ENCODE results near the gene PLCB4.

PLCB4 gene

GRCh38 chr20:9180481-9181257 is 111.8 kb downstream of the PLCB4 start:
- DNase-seq: no peak

DNA sequence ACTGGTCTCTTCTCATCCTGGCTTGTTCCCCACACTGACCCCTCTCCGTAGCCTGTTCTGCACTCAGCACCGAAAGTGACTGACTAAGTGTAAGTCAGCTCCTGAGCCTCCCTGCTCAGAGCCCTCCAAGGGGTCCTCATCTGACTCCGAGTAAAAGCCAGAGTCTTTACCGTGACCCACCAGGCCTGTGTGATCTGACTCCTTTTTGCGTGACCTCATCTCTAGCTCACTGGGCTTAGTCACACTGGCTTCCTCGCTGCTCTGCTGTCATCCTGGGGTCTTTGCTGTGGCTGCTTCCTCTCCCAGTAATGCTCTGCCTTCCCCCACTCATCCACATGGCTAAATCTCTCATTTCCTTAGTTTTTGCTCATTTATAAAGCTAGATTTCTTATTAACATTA is 116.6 kb downstream of the PLCB4 start:
- no peak for DNase-seq

GRCh38 chr20:9186396-9186795 is 117.5 kb downstream of the PLCB4 start:
- DNase-seq: no peak

DNA sequence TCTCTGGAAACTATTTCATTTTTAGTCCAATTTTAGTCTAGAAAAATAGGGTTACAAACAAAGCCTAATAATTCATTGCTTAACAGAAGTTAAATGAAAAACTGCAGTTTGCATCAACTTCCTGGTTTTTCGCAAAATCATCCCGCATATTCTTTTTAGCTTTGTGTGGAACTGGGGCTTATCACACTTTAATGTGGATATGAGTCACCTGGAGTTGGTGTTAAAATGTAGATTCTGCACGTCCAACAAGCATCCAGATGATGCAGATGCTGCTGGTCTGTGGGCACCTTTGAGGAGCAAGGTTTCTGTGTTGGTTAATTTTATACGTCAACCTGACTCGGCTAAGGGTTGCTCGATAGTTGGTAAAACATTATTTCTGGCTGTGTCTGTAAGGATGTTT is 126.1 kb downstream of the PLCB4 start:
- DNase-seq: no peak

DNA sequence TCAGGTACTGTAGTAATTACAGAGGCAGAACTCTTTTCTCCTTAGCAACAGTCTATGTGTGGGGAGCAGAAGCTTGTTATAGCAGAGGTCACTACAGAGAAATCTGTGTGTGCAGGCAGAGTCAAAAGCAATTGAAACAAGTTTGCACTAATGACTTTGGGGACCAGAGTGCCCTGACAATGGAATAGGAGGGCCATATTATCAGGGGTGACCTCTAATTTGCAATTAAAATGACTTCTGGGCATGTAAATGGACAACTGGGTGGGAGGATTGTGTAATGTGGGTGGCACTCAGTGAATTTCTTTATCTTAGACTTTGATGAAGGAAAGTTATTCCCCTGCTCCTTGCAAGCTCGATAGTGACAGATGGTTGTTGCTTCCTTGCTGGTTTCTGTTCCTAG is 127.2 kb downstream of the PLCB4 start:
- DNase-seq: no peak

GRCh38 chr20:9198460-9198859 is 129.6 kb downstream of the PLCB4 start:
- DNase-seq: no peak

DNA sequence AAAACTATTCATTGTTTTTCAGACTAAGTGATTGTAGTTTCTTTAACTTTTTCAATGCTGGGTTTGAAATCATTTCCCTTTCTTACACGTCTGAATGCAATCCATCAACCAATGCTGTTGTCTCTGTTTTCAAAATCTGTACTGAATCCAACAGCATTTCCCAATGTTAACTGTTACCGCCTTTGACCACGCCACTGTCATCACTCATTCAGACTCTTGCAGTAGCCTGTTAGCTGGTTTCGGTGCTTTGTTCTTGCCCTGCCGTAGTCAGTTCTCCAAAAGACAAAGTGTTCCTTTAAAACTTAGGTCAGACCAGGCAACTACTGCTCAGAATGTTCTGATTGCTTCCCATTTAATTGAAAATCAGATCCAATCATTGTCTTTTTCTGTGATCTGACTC is 131.3 kb downstream of the PLCB4 start:
- no peak for DNase-seq

GRCh38 chr20:9200620-9201019 is 131.7 kb downstream of the PLCB4 start:
- DNase-seq: no peak

DNA sequence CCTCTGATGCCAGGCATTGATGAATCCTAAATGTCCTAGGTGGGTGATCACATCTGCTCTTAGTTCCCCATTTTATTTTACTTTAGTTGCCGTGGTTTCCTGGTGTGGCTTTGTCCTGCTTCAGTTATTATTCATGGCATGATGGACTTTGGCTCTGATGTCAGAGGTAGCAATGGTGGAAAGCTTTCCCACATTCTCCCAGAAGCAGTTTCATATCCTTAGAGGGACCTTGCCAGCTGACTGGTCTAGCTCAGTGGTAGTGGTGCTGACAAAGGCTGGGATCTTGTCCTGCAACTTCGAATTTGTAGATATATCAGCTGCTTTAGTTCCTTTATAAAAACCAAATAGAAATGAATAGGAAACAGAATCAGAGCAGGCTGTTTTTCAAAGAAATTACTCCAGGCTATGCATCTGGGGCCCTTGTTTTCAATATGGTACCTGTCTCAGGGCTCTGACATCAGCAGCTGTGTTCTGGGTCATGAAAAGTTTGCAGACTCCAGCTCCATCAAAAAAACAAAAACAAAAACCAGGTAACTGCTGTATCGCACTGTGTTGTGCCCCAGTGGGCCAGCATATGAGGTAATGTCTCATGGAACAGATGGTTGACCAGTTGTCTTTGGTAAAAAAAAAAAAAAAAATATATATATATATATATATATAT is 133.7 kb downstream of the PLCB4 start:
- DNase-seq: no peak

DNA sequence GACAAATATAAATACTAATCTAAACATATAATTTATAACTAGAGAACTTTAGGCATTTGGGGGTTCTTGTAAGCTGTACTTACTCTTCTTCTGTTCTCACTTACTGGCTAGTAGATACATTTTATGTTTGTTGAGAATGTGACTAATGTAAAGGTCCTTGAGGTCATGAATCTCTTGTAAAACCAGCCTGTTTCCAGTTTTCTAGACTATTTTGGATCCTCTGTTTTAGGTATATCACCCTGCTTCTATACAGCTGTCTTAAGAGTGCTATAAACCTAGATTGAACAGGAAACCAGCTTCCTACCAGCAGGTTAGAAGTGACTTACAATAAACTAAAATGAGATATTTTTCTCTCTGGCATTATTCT is 134.2 kb downstream of the PLCB4 start:
- DNase-seq: no peak

GRCh38 chr20:9204979-9205378 is 136.1 kb downstream of the PLCB4 start:
- no peak for DNase-seq

GRCh38 chr20:9206486-9206885 is 137.6 kb downstream of the PLCB4 start:
- no peak for DNase-seq

- no peak for DNase-seq
Measured at GRCh38 chr20:9207253-9207652, 138.4 kb downstream of the PLCB4 start.

DNA sequence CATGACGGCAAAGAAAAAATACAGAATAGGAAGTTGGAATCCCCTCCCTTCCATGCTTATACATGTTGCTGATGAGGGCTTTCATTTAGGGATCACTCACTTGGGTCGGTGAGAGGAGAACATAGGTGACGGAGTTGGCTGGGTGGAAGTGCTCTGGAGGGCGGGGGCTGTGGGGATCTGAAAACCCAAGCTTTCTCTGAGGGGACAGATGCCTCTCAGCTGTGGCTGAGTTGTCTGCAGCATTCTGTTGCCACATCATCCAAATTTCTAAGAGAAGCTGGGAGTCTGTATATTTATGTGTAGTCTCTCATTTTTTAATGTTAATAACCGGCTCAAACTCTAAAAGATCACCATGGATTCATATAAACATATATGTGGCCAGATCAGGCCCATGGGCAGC is 141.5 kb downstream of the PLCB4 start:
- no peak for DNase-seq

DNA sequence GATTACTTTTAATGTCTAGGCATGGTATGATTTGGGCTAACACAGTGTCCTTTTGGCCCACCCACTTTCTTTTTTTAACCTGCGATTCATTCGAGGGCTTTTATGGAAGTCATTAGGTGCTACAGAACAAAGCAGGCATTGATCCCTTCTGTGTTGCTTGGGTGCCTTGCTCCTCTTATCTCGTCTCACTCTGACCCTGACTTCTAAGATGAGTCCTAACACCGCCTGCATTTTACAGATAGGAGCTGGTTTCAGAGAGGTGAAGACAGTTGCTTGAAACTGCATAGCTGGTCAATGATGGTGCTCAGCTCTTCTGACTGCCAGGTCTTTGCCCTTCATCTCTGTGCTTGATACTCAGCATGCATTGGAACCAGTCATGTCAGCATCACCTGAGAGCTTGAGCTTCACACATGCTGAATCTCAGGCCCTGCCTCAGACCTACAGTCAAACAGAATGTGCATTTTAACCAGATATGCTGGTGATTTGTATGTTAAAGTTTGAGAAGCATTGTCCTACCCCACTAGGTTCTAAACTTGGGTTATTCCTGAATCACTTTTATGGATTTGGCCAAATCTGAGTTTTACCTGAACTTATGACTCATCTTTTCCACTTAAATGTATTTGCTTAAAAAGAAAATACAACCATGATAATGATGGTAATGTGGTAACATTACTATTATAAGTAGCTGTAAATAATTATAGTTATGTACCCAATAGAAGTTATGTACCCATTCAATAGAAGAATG is 142.3 kb downstream of the PLCB4 start:
- DNase-seq: no peak

DNA sequence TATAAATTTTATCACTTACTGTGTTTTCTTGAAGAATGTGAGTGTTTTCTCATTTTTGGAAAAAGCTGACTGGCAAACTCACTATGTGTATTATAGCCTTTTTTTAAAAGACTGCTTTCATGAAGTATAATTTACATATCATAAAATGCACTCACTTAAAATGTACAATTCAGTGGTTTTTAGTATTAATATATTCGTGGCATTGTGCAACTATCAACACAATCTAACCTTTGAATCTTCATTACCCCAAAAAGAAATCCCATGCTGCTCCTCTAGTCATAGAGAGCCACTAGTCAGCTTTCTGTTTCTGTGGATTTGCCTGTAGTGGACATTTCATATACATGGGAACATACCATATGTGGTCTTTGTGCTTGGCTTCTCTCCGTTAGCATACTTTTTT is 143.8 kb downstream of the PLCB4 start:
- no peak for DNase-seq

GRCh38 chr20:9214685-9215084 is 145.8 kb downstream of the PLCB4 start:
- no peak for DNase-seq

GRCh38 chr20:9215539-9215938 is 146.7 kb downstream of the PLCB4 start:
- no peak for DNase-seq

DNA sequence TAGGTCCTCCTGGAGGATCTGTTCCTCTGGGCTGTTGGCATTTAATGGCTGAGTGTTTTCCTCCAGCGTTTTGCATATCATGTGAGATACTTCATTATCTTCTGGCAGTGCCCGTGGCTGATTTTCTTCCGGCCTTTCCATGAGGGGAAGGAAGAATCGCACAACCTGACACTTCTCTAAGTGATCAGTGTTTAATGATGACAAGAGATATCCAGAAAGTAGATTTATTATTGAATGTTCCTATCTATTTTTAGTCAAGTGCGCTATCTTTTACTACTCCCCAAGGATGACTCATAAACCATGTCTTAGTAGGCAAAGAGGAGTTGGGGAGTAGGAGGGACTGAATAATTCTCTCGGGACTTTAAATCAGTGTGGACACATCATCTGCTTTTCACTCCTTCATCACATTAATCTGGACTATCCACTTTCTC is 149.7 kb downstream of the PLCB4 start:
- DNase-seq: no peak

DNA sequence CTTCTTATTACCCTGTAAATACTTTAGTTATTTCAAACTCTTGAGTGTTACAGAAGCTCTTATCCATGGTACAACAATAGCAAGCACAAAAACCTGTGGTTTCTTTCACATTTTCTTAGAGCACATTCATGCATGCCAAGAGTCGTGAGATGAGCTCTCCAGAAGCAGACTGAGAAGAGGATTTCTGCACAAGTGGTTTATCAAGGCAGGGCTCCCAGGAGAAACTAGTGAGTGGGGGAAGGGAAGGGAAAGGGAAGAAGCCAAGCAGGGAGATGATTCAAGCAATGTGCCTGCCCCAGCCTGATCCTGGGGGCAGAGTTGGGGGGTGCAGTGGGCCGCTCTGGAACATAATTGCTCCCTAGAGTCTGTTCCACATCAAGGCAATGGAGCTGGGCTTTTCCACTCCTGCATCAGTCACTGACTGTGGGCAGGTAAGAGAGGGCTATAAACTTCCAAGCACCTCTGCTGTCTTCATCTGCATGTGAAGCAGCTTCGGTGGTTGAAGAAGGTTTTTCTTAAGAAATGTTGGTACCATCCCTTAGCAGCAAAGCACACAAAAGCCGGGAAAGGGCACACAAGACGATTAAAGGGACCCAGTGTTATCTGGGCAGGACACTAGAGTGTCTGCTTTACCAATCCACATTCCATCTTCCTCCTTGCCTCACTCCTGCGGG is 152.1 kb downstream of the PLCB4 start:
- no peak for DNase-seq

- DNase-seq: no peak
Measured at GRCh38 chr20:9223296-9223695, 154.4 kb downstream of the PLCB4 start.

GRCh38 chr20:9225879-9226278 is 157.0 kb downstream of the PLCB4 start:
- no peak for DNase-seq

GRCh38 chr20:9227896-9228615 is 159.2 kb downstream of the PLCB4 start:
- no peak for DNase-seq
